HepG2 (cell line): ENCODE measurements around the gene PPP1R9B. TPM values are rescaled to one million over a fixed set of nuclear protein-coding genes. Genes with fewer than 3 reads are reported as not detected.

Experiments
- ATM ChIP-seq: fragments of 450-650 bp; IDR thresholded peaks from 2 replicates; pipeline ENCODE4 v1.7.1; 2017; ENCODE audit warnings: mild to moderate bottlenecking, borderline replicate concordance
- CBX5 ChIP-seq: sonication (generic); formaldehyde crosslinking; IDR thresholded peaks from 2 replicates; pipeline ENCODE4 v1.4.0; 2020; ENCODE audit warnings: missing genetic modification reagents, borderline replicate concordance
- CCAR2 ChIP-seq: fragments of 200-400 bp; formaldehyde crosslinking; optimal IDR thresholded peaks from 2 replicates; pipeline ENCODE3; 2018; ENCODE audit warnings: low read depth, mild to moderate bottlenecking, low read length, moderate library complexity
- HDAC6 ChIP-seq: fragments of 200-600 bp; sonication (generic); IDR thresholded peaks from 2 replicates; pipeline ENCODE4 v1.7.0; 2017; ENCODE audit warnings: mild to moderate bottlenecking, antibody characterized with exemption, low read length, low read depth
- HIVEP1 ChIP-seq: sonication (generic); formaldehyde crosslinking; IDR thresholded peaks from 2 replicates; pipeline ENCODE4 v1.4.0; 2020; ENCODE audit warnings: mild to moderate bottlenecking, missing genetic modification reagents
- HOXA7 ChIP-seq: sonication (generic); formaldehyde crosslinking; IDR thresholded peaks from 2 replicates; pipeline ENCODE4 v1.8.1; 2022; ENCODE audit warnings: mild to moderate bottlenecking, missing genetic modification reagents, moderate library complexity
- IRX3 ChIP-seq: sonication (generic); formaldehyde crosslinking; IDR thresholded peaks from 2 replicates; pipeline ENCODE4 v1.8.1; 2023; ENCODE audit warnings: mild to moderate bottlenecking, low read depth, missing genetic modification reagents, borderline replicate concordance
- KDM2A ChIP-seq: sonication (generic); formaldehyde crosslinking; IDR thresholded peaks from 2 replicates; pipeline ENCODE4 v1.4.0; 2020; ENCODE audit warnings: low read depth, missing genetic modification reagents, borderline replicate concordance
- KLF11 ChIP-seq: IDR thresholded peaks from 2 replicates; pipeline ENCODE4 v1.6.1; 2016; ENCODE audit warnings: missing compliant biosample characterization
- PAX8 ChIP-seq: sonication (generic); formaldehyde crosslinking; IDR thresholded peaks from 2 replicates; pipeline ENCODE4 v1.8.0; 2022; ENCODE audit warnings: mild to moderate bottlenecking, missing genetic modification reagents, borderline replicate concordance
- POGZ ChIP-seq: sonication (generic); formaldehyde crosslinking; IDR thresholded peaks from 2 replicates; pipeline ENCODE4 v1.4.0; 2020; ENCODE audit warnings: mild to moderate bottlenecking, missing genetic modification reagents
- RNF2 ChIP-seq: fragments of 450-650 bp; conservative IDR thresholded peaks from 2 replicates; pipeline ENCODE4 v1.6.1; 2016; ENCODE audit warnings: low read depth
- SAP130 ChIP-seq: IDR thresholded peaks from 2 replicates; pipeline ENCODE4 v1.6.1; 2016; ENCODE audit warnings: low read depth
- ZNF451 ChIP-seq: sonication (generic); formaldehyde crosslinking; IDR thresholded peaks from 2 replicates; pipeline ENCODE4 v1.5.0; 2020; ENCODE audit warnings: mild to moderate bottlenecking, missing genetic modification reagents
- ZNF646 ChIP-seq: sonication (generic); formaldehyde crosslinking; IDR thresholded peaks from 2 replicates; pipeline ENCODE4 v1.9.0; 2021; ENCODE audit warnings: mild to moderate bottlenecking, missing genetic modification reagents
- ZNF737 ChIP-seq: sonication (generic); formaldehyde crosslinking; IDR thresholded peaks from 2 replicates; pipeline ENCODE4 v1.5.0; 2020; ENCODE audit warnings: missing genetic modification reagents, mild to moderate bottlenecking, borderline replicate concordance
- ZNF746 ChIP-seq: sonication (generic); formaldehyde crosslinking; IDR thresholded peaks from 2 replicates; pipeline ENCODE4 v1.8.0; 2022; ENCODE audit warnings: mild to moderate bottlenecking, missing genetic modification reagents
- ZSCAN29 ChIP-seq: sonication (generic); formaldehyde crosslinking; conservative IDR thresholded peaks from 2 replicates; pipeline ENCODE4 v1.4.0; 2020; ENCODE audit warnings: mild to moderate bottlenecking, missing genetic modification reagents
- polyA plus RNA-seq, 8 experiments: library from polyadenylated mRNA; depleted of rRNA in 3 of 8; stranded (reverse) in 7 of 8; unstranded in 1 of 8; fragments of >200 nt; fragmentation: Illumina TruSeq in 4 of 8; extraction: Trizol in 4 of 8; gene quantifications; 2 replicates each; pipeline versions ENCODE4 v1.2.1 to v1.2.3, GENCODE V29; 2011 to 2016; ENCODE audit warnings: low read depth in 4 of 8, missing spikeins in 1 of 8, mixed read lengths in 1 of 8; ENCODE audit not compliant: insufficient read depth in 1 of 8
- total RNA-seq, 5 experiments: library from RNA; depleted of rRNA; stranded (reverse); fragments of >200 nt; fragmentation: Illumina TruSeq; extraction: Trizol; gene quantifications; 2 replicates each; pipeline ENCODE4 v1.2.3, GENCODE V29; 2016; ENCODE audit warnings: low read depth in 1 of 5
- TF ChIP-seq, protein P1 (sequence below): sonication (generic); formaldehyde crosslinking; IDR thresholded peaks from 2 replicates; pipeline ENCODE4 v1.4.0; 2020; ENCODE audit warnings: missing genetic modification reagents
- TF ChIP-seq, protein P2 (sequence below): sonication (generic); formaldehyde crosslinking; IDR thresholded peaks from 2 replicates; pipeline ENCODE4 v1.5.0; 2020; ENCODE audit warnings: missing genetic modification reagents
- TF ChIP-seq, protein P3 (sequence below): sonication (generic); formaldehyde crosslinking; IDR thresholded peaks from 2 replicates; pipeline ENCODE4 v1.9.0; 2021; ENCODE audit warnings: missing genetic modification reagents, mild to moderate bottlenecking, borderline replicate concordance

PPP1R9B gene
- total and polyA plus RNA-seq, 2 of the 13 experiments (the other 11 are each of a cell fraction or from before 2014, with no cell fraction given), result 9.4 to 15.8 TPM

DNA sequence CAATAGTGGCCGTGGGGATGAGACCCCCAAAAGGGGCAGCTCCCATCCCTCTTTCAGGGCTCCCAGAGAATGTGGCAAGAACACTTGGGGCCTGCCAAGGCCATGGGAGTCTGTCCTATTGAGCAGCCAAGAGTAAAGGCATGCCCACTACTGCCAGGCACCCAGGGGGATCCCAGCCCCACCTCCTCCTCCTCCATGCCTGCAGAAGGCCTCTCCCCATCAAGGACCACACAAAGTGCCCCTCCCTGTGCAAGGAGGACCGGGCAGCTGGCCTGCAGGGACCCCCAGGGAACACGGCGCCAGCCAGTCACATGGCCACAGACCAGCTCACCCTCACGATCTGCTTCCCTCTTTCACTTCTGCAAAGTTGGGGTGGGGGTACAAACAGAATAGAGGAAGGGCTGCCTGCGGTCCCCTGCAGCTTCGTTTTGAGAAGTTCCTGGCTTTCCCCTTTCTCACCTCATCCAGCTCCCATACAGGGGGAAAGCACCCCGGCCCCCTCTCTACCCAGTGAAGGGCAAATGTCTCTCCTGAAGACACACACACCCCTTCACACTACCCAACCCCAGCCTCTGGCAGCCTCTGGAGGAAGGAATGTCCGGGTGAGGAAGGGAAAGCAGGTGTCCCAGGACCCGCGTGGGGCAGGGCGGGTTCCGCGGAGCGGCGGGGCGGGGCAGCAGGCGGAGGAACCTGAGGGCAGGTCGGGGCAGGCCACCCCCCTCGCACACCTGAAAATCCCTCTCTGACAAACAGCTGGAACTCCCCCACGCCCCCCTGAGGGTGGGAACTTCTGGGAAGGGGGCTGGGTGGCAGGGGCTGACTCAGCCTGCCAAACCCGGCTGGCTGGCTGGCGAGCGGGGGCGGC lies 2.0 kb downstream of the PPP1R9B start (continued):
- TF ChIP-seq ZNF646 (CRISPR knock-in tag) (no peak), HIVEP1 (CRISPR knock-in tag) (no peak), IRX3 (CRISPR knock-in tag) (no peak; the same call in 1 of the 2 replicates), KLF11 (no peak), ZSCAN29 (no peak), POGZ (CRISPR knock-in tag) (no peak), CBX5 (CRISPR knock-in tag) (no peak), HOXA7 (no peak), ATM (no peak), SAP130 (CRISPR knock-in tag) (peak; percentile 90), ZNF737 (CRISPR knock-in tag) (no peak), RNF2 (no peak), HDAC6 (no peak), ZNF451 (CRISPR knock-in tag) (no peak), CCAR2 (no peak), KDM2A (peak; percentile 0), ZNF746 (no peak), PAX8 (no peak)
- TF ChIP-seq, protein P1, sequence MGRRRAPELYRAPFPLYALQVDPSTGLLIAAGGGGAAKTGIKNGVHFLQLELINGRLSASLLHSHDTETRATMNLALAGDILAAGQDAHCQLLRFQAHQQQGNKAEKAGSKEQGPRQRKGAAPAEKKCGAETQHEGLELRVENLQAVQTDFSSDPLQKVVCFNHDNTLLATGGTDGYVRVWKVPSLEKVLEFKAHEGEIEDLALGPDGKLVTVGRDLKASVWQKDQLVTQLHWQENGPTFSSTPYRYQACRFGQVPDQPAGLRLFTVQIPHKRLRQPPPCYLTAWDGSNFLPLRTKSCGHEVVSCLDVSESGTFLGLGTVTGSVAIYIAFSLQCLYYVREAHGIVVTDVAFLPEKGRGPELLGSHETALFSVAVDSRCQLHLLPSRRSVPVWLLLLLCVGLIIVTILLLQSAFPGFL, result no peak
- TF ChIP-seq, protein P2, sequence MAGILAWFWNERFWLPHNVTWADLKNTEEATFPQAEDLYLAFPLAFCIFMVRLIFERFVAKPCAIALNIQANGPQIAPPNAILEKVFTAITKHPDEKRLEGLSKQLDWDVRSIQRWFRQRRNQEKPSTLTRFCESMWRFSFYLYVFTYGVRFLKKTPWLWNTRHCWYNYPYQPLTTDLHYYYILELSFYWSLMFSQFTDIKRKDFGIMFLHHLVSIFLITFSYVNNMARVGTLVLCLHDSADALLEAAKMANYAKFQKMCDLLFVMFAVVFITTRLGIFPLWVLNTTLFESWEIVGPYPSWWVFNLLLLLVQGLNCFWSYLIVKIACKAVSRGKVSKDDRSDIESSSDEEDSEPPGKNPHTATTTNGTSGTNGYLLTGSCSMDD (CRISPR knock-in tag), result no peak
- TF ChIP-seq, protein P3, sequence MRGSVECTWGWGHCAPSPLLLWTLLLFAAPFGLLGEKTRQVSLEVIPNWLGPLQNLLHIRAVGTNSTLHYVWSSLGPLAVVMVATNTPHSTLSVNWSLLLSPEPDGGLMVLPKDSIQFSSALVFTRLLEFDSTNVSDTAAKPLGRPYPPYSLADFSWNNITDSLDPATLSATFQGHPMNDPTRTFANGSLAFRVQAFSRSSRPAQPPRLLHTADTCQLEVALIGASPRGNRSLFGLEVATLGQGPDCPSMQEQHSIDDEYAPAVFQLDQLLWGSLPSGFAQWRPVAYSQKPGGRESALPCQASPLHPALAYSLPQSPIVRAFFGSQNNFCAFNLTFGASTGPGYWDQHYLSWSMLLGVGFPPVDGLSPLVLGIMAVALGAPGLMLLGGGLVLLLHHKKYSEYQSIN (CRISPR knock-in tag), result no peak
